DMS 273 (cell line): Measurements from ENCODE around the gene ANKRD36C.
"Not testable (repeated sequence)": the region's sequence is repeated elsewhere in the genome, so short reads cannot be mapped to it uniquely, and the experiment has no call there.

ENCODE experiments used
- DNase-seq: peaks from one replicate; lab custom pipeline; 2025; ENCODE audit not compliant: unreplicated experiment; lab: John Stamatoyannopoulos, UW

The ANKRD36C gene

GRCh38 chr2:95799892-95800291 is 191.7 kb downstream of the ANKRD36C start:
- no peak for DNase-seq

DNA sequence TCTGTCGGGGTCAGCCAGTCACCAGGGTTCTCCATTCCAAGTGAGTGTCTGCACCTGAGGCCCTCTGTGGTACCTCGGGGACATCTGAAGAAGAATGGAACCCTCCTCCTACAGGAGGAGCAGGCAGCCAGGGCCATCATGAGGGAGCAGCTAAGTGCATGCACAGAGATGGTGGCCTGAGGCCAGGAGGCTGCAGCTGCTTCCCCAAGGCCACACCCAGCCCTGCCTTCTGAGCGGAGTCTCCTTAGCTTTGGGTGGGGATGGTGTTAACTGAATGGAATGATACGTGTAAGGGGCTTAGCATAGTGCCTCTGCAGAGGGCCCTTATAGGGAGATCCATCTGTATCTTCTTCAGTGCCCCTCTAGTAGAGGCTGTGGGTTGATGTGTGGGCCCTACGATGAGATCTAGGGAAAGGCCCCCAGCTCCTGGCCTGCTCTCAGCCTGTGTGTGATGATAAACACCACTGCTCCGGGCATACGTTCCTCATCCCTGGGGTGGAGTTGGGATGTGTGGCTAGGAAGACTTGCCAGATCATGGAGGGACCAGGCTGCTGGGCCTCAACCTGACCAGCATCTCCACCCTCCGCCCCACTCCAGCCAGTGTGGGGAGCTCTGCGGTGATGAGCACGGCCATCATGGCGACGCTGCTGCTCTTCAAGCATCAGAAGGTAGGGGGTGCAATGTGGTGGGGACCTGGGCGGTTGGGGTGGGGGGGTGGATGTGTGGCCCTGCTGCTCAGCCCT is 192.3 kb downstream of the ANKRD36C start:
- DNase-seq, result not testable (repeated sequence)

DNA sequence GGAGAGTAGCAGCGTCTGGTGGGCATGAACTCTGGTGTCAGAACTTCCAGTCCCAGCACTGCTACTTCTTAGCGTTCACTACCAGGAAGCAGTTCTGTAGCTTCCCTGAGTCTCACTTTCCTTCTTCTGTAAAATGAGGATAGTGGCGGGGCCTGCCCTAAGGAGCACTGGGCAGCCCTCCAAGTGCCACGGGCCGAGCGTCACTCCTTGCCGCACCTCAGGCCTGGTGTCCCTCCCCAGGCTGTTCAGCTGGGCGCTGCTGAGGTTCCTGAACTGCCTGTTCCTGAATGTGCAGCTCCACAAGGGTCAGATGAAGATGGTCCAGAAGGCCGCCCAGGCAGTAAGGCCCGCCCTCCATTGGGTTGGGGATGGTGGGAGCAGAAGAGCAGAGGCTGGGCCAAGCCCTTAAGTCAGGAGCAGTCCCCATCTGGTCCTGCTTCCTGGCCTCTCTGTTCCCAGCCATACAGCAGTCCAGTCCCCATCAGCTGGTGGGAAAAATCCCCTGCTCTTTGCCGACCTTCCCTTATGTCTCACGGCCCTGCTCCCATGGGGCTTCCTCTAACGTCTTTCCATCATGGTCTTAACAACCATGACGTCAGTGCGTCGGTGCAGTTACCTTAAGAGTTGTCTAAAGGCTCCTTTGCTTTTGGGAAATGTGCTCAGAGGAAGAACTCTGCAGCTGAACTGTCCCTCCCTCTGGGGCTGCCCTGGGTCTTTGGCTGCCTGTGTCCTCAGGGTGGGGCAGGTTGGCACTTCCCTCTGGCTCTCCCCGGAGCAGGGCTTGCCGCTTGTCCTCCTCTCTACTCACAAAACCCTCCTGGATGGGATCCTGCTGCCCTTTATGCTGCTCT is 195.2 kb downstream of the ANKRD36C start:
- DNase-seq, result not testable (repeated sequence)

DNA sequence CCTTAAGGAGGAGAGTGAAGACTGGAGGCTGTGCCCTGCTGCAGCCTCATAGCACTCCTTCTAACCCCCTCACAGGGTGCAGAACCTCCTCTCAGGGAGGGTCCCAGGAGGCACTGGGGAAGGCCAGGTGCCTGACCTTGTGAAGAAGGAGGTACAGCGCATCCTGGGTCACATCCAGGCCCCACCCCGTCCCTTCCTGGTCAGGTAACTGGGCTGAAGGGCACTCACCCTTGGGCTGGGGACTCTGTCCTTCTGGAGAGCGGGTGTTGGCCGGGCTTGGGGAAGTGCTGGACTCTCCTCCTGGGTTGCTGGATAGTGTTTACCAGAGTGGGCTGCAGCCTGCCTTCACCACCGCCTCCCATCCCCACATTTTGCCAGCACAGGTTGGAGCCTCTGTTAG is 197.7 kb downstream of the ANKRD36C start:
- DNase-seq, result not testable (repeated sequence)

GRCh38 chr2:95790180-95790579 is 201.4 kb downstream of the ANKRD36C start:
- not testable (repeated sequence) for DNase-seq

DNA sequence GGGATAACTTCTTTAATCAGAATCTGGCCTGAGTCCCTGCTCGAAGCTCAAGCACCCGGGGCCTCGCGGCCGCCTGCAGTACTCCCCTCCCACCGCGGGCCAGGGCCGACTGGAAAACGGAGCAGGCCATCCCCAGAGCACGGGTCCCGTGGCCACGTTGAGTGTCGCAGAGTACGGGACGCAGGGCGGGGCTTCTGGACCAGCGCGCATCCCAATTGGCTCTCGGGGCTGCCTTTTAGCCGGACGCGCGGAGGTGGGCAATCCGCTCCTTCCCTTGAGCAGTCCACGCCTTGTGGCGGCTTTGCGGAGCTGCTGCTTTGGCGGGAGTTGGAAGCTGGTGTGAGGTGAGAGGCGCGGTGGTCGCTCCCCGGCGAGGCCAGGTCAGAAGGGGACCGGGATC is 202.2 kb downstream of the ANKRD36C start:
- not testable (repeated sequence) for DNase-seq

DNA sequence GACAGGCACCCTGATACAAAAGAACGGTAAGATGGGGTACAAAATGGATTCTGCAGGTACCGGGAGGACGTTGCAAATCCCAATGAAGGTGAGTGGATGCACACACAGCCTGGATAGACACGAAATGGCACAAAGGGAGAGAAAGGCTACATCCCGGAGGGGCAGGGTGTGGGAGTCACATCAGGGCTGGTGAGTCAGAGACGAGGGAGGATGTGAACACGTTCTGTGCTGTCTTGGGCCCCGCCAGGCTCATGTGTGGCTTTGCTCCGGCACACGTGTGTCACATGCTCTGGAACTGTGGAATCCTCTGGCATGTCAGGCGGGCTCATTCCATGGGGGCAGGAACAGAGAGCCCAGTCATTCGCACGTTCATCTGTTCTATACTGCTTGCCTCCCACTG is 203.0 kb downstream of the ANKRD36C start:
- not testable (repeated sequence) for DNase-seq
